Measurements from ENCODE around the gene LRRC17.

- TF ChIP-seq CTCF (IDR thresholded peaks at IDR 0.05): no peak
- no peak for TF ChIP-seq POLR2A (IDR thresholded peaks at IDR 0.05)
Observed at GRCh38 chr7:102991540-102992214, 78.9 kb downstream of the LRRC17 start.

Data from right lobe of liver (tissue), 4 donors.